ENCODE results near the gene PARP11.

The PARP11 gene

GRCh38 chr12:3768911-3769447 lies 104.2 kb downstream of the PARP11 start:
- no peak for DNase-seq

GRCh38 chr12:3761116-3761735 lies 112.0 kb downstream of the PARP11 start:
- DNase-seq: no peak

- DNase-seq: no peak
Measured at GRCh38 chr12:3759878-3760277, 113.3 kb downstream of the PARP11 start.

Measured in bone marrow (tissue), 2 donors.